SKM-1 (cell line): Measurements from ENCODE around the gene GYS1.
"Not testable (repeated sequence)": the region's sequence is repeated elsewhere in the genome, so short reads cannot be mapped to it uniquely, and the experiment has no call there.

Experiments used
- DNase-seq: peaks from one replicate; lab custom pipeline; 2025; ENCODE audit not compliant: unreplicated experiment; lab: John Stamatoyannopoulos, UW

GYS1 gene

GRCh38 chr19:49018388-49019241 lies 25.5 kb upstream of the GYS1 start:
- DNase-seq = not testable (repeated sequence)

GRCh38 chr19:49017666-49018351 lies 24.7 kb upstream of the GYS1 start:
- no peak for DNase-seq

- DNase-seq = no peak
Measured at GRCh38 chr19:49017041-49017665, 24.0 kb upstream of the GYS1 start, which contains the start of gene LHB. Gene LHB, minus strand, starts transcription at chr19:49017091. Its CDS starts 10 bp downstream, at chr19:49017081.

DNA sequence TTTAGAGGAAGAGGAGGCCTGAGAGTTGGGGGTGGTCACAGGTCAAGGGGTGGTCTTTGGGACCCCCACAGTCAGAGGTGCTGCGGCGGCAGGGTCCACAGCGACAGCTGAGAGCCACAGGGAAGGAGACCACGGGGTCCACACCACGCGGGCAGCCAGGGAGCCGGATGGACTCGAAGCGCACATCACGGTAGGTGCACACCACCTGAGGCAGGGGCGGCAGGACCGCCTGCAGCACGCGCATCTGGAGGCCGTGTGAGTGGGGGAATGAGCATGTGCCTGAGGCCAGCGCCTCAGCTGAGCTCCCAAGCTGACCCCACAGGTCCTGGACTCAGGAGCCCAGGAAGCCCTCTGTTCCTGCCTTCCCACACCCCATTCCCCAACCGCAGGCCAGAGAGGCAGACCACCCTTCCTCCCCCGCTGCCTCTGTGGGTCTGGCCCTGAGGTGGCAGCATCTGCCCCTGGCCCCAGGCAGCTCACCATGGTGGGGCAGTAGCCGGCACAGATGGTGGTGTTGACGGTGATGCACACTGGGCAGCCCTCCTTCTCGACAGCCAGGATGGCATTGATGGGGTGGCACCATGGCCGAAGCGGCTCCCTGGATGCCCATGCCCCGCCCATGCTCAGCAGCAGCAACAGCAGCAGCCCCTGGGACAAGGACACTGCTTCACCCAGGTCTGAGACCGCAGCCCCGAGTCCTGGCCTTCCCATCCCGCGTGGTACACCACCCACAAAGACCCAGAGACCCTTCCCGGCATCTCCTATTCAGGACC lies 23.1 kb upstream of the GYS1 start:
- no peak for DNase-seq

DNA sequence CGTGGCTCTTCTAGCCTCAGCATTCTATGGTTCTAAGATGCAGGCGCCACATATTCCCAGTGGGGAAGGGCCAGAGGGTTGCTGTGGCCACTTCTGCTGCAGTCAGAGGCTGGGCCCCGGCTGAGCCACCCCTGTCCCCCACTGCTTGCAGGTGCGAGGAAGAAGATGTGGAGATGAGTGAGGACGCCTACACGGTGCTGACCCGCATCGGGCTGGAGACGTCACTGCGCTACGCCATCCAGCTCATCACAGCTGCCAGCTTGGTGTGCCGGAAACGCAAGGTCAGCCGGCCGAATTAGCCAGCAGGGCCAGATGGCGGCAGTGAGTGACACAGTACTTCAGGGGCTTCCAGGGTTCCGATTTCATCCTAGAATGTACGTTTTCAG lies 21.8 kb upstream of the GYS1 start:
- no peak for DNase-seq

DNA sequence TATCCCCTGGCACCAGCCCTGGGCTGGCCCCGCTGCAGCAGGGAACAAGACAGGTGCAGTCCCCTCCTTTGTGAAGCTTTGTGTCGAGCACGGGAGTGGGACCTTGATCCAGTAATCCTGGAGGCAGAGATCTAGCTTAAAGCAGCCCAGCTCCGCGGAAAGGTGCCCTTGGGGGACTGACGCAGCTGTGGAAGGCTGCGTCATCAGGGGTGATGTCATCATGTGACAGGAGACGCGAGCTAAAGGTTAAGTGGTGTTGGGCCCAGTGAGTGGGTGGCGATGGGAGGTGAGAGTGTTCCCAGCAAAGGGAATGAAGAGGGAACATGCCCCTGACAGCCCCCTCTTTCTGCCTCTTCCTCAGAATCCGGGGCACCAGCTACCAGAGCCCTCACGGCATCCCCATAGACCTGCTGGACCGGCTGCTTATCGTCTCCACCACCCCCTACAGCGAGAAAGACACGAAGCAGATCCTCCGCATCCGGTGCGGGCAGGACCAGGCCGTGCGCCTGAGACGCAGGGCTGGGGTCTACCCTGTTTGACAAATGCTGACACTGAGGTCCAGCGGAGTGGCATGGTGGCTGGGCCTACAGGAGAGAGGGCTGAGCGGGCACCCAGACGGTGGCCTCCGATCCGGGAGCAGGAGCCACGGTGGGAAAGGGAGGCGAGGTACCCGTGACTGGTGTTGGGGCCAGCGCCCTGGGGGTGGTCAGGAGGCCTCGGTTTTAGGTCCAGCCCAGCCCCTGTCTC lies 21.2 kb upstream of the GYS1 start:
- DNase-seq = no peak

DNA sequence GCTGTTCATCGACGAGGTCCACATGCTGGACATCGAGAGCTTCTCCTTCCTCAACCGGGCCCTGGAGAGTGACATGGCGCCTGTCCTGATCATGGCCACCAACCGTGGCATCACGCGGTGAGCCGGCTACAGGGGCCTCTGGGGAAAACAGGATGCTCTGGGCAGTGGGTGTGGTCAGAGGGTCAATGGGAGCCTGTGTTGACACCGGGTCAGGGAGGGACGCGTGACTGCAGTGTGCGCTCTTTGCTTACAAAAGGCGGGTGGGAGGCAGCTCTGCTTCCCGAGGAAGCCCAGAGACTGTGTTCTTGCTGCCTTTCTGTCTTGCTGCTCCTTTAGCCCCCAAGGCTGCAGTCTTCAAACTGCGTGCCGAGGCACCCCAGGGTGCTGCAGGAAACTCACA lies 18.1 kb upstream of the GYS1 start:
- no peak for DNase-seq

GRCh38 chr19:49010453-49010852 lies 17.3 kb upstream of the GYS1 start:
- no peak for DNase-seq

DNA sequence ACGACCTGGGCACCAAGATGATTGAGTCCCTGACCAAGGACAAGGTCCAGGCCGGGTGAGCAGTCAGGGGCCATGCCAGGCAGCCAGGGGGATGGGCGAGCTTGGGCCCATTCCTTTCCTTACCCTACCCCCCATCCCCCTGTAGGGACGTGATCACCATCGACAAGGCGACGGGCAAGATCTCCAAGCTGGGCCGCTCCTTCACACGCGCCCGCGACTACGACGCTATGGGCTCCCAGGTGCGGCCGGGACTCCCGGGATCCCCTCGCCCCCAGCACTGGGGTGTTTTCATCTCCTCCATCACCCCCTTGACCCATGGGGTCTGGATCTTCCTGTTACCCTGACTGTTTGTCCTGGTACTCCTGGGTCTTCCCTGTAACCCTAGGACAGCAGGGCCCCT lies 16.7 kb upstream of the GYS1 start:
- DNase-seq = no peak

- no peak for DNase-seq
Measured at GRCh38 chr19:49006905-49007304, 13.8 kb upstream of the GYS1 start.

- no peak for DNase-seq
Measured at GRCh38 chr19:49004964-49005614, 12.0 kb upstream of the GYS1 start.

DNA sequence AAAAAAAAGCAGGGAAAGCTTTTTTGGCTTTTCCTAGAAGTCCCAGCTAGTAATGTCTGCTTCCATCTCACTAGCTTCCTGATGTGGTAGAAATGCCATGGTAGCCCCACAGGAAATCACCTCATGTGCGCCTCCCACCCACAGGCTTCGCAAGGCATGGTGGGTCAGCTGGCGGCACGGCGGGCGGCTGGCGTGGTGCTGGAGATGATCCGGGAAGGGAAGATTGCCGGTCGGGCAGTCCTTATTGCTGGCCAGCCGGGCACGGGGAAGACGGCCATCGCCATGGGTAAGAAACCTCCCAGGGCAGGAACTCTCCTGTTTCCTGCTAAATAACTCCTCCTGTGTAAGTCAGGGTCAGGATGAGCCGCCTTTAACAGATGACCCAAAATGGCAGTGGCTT lies 11.0 kb upstream of the GYS1 start:
- DNase-seq = no peak

- no peak for DNase-seq
Measured at GRCh38 chr19:48999481-49000325, 6.6 kb upstream of the GYS1 start.

GRCh38 chr19:48997972-48998371 lies 4.9 kb upstream of the GYS1 start:
- DNase-seq = no peak

GRCh38 chr19:48994035-48994386 lies 902 bp upstream of the GYS1 start:
- no peak for DNase-seq

- no peak for DNase-seq
Measured at GRCh38 chr19:48992581-48993174, 431 bp downstream of the GYS1 start.

DNA sequence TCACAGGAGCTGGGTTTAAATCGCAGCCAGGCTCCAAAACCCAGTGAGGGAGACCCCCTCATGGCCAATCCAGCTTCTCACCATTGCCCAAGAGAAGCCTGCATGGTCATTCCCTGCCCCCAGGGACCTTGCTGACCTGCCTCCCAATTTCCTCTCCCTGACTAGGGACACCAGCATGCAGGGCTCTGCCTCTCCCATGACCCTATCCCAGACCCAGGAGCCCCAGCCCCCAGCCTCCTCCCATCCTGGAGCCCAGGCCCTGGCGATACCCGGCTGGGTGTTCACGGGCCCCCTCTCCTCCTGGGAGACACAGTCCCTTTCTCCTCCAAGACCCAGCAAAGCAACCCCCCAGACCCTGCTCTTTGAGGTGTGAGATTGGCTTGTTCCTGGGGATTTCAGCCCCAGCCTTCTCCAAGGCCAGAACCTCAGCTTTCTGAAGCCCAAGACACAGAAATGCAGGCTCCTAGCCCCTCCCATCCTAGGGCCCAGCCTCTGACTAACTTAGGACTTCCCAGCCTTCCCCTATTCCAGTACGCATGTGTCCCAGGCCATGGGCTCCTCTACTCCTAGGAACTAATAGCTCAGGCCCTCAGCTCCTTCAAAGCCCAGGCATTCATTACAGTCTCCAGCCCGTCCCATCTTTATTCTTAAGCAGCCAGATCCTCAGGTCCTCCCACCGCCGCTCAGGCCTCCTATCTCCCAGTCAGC lies 1.1 kb downstream of the GYS1 start:
- DNase-seq = no peak

DNA sequence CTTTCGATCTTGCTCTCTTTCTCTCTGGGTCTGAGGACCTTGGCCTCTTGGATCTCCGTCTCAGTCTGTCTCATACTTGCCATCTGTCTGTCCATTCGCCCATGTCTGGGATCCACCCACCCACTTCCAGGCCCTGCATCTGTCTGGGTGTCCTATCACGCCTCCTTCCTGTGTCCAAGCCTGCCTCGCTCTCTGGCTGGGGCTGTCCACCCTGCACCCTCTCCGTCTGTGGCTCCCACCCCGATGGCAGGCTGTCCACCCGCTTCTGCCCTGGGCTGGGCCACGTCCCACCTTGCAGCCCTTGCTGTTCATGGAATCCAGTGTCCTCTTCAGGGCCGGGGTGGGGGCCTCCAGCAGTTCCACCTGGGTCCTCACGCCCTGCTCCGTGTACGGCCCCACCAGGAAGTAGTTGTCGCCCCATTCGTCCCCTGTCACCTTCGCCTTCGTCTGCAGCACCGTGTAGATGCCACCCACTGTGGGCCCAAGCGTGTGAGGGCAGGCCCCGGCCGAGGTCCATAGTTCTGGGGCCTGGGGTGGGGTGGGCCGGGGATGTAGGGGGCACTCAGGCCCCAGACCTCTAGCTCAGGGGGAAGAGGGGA lies 2.0 kb downstream of the GYS1 start:
- no peak for DNase-seq
